GM12874 (cell line): Measurements from ENCODE around the gene DHX30.

Source experiments
- TF ChIP-seq, protein P1 (sequence below): IDR thresholded peaks from 2 replicates; pipeline ENCODE4 v1.5.1; 2011; ENCODE audit warnings: low read depth, mild to moderate bottlenecking, control low read depth, low read length, moderate library complexity; ENCODE audit not compliant: insufficient read depth

Gene DHX30

DNA sequence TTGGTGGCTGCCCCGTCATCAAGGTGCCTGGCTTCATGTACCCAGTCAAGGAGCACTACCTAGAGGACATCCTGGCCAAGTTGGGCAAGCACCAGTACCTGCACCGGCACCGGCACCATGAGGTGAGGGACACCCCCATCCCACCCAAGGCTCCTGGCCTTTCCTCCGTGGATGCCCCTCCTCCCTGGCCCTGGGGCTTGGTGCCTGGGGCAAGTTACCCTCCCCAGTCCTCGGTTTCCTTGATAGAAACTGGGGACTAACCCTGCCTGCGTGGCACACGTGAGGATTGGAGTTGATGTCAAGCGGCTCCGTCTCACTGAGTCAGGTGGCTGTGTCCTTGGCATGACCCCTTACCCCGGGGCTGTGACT lies 43.9 kb downstream of the DHX30 start:
- TF ChIP-seq, protein P1, sequence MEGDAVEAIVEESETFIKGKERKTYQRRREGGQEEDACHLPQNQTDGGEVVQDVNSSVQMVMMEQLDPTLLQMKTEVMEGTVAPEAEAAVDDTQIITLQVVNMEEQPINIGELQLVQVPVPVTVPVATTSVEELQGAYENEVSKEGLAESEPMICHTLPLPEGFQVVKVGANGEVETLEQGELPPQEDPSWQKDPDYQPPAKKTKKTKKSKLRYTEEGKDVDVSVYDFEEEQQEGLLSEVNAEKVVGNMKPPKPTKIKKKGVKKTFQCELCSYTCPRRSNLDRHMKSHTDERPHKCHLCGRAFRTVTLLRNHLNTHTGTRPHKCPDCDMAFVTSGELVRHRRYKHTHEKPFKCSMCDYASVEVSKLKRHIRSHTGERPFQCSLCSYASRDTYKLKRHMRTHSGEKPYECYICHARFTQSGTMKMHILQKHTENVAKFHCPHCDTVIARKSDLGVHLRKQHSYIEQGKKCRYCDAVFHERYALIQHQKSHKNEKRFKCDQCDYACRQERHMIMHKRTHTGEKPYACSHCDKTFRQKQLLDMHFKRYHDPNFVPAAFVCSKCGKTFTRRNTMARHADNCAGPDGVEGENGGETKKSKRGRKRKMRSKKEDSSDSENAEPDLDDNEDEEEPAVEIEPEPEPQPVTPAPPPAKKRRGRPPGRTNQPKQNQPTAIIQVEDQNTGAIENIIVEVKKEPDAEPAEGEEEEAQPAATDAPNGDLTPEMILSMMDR = no peak

DNA sequence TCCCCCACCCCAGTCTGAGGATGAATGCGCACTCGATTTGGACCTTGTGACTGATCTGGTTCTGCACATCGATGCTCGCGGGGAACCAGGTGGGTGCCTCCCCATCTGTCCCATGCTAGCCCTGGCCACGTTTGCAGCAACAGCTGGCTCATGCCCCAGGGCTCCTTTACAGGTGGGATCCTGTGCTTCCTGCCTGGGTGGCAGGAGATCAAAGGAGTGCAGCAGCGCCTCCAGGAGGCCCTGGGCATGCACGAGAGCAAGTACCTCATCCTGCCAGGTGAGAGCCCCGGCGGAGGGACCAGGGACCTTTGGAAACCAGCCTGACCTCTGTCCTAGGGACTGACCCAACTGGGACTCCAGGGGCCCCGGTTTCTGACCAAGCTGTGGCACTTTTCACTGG lies 44.3 kb downstream of the DHX30 start:
- TF ChIP-seq, protein P1 = no peak

DNA sequence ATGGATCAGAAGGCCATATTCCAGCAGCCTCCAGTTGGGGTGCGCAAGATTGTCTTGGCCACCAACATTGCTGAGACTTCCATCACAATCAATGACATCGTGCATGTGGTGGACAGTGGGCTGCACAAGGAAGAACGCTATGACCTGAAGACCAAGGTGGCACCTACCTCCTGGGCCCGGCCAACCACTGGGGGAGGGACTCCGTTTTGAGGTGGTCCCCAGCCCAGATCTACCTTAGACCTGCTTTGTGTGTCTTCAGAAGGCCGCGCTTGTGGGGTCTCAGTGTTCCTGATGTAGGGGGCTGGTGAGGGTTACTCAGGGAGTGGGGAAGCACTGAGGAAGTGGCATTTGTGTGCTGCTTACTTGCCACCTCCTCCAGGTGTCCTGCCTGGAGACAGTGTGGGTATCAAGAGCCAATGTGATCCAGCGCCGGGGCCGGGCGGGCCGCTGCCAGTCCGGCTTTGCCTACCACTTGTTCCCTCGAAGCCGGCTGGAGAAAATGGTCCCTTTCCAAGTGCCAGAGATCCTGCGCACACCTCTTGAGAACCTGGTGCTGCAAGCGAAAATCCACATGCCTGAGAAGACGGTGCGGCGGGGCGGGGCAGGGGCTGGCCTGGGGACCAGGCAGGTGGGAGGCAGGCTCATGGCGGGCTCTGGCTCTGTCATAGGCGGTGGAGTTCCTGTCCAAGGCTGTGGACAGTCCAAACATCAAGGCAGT lies 45.0 kb downstream of the DHX30 start:
- TF ChIP-seq, protein P1 = no peak

DNA sequence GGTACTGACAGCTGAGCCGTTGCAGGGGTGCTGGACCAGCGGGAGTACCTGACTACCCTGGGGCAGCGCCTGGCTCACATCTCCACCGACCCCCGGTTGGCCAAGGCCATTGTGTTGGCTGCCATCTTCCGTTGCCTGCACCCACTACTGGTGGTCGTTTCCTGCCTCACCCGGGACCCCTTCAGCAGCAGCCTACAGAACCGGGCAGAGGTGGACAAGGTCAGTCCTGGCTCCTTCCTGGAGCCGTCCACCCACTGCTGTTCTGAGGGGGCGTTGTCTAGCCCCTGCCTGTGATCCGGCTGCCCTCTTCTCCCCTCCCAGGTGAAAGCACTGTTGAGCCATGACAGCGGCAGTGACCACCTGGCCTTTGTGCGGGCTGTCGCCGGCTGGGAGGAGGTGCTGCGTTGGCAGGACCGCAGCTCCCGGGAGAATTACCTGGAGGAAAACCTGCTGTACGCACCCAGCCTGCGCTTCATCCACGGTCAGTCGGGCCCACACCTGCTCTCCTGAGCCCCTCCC lies 45.7 kb downstream of the DHX30 start:
- TF ChIP-seq, protein P1 = no peak

DNA sequence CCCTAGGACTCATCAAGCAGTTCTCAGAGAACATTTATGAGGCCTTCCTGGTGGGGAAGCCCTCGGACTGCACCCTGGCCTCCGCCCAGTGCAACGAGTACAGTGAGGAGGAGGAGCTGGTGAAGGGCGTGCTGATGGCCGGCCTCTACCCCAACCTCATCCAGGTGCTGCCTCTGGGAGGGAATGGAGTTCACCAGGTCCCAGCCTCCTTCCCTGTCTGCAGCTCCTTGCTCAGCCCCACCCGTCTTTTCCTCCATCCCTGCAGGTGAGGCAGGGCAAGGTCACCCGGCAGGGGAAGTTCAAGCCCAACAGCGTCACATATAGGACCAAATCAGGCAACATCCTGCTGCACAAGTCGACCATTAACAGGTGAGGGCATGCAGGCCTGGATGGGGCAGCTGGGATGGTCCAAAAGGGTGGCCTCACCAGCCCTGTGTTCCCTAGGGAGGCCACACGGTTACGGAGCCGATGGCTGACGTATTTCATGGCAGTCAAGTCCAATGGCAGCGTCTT lies 46.3 kb downstream of the DHX30 start:
- TF ChIP-seq, protein P1 = no peak

DNA sequence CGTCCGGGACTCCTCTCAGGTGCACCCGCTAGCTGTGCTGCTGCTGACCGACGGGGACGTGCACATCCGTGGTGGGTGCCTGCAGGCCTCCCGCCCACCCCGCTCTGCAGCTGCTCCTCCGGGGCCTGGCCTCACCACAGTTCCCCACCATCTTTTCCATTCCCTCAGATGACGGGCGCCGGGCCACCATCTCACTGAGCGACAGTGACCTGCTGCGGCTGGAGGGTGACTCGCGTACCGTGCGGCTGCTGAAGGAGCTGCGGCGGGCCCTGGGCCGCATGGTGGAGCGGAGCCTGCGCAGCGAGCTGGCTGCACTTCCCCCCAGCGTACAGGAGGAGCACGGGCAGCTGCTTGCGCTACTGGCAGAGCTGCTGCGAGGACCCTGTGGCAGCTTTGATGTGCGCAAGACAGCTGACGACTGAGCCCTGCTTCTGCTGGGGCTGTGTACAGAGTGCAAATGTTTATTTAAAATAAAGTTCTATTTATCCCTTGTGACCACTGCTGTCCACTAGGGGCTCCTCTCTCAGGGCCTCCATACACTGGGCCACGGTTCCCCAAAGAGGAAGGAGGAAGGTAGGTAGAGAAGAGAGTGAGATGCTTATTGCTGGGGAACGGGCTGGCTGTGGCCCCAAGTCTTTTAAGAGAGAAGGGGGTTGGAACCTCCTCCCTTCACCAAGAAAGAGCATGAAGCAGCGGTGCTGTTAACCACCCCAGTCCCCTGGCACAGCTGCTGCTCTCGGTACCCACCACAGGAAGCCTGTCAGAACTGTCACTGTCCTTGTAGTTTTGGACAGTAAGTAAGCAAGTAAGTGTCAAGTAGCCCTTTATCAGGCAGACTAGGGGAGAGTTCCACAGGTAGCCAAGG lies 47.0 kb downstream of the DHX30 start:
- TF ChIP-seq, protein P1 = peak; percentile 32

DNA sequence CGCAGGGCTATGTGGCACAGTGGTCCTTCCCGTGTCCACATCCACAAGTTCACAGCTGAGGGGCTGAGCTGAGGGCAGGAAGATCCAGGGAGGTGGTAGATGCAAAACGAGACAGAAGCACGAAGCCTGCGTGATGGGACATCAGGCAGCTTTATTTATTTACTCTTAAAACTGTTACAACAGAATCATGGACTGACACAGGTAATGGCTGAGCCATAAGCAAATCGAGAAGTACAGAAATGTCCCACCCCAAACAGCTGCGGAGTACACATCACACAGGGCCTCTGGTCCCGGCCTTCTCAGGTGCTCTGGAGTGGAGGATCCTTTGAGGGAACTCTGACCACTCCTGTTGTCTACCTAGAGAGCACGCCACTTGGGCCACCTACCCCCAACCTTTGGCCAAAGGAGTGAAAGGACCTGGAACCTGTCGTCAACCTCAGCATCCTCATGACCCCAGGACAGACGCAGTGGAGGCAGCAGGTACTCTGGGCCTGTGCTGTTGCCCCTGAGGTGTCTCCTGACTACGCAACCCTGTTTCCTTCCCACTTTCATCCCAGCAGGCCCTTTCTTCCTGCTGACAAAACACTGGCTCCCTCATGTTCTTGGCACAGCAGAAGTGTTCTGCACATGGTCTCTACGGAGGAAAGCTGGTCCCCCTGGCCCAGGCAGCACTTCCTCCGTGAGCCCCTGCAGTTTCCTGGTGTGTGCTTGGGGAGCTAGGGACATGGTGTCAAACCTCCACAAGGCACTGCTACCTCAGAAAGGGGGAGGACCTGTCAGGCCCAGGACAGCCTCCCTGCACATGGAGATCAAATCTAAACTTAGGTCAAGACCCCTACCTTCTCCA lies 47.8 kb downstream of the DHX30 start:
- TF ChIP-seq, protein P1 = no peak
